Measurements from ENCODE around the gene SH3PXD2A. TPM values are rescaled to one million over a fixed set of nuclear protein-coding genes. Genes with fewer than 3 reads are reported as not detected.

The SH3PXD2A gene
- total RNA-seq, 4 donors from 2014 or later = 12.1 to 68.5 (median 21.7) TPM

DNA sequence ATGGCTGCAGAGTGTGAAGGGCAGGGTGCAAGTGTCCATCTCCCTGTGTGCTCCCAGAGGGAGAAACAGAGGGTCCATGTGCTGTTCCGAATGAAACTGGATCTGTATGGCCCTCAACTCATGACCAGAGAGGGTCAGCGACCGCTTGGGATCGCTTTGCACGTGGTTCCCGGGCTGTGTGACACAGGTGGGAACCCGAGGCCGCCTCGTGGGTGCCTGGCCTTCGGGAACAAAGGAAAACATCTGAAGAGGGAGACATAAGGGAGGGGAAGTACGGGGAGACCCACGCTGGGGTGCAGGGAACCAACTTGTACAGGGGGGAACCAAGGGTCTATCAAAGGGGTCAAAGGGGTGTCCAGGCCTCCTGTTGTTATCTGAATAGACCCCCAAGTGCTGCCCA is 57.5 kb downstream of the SH3PXD2A start:
- no peak for TF ChIP-seq POLR2A (IDR thresholded peaks at IDR 0.05)
- TF ChIP-seq, protein P1, sequence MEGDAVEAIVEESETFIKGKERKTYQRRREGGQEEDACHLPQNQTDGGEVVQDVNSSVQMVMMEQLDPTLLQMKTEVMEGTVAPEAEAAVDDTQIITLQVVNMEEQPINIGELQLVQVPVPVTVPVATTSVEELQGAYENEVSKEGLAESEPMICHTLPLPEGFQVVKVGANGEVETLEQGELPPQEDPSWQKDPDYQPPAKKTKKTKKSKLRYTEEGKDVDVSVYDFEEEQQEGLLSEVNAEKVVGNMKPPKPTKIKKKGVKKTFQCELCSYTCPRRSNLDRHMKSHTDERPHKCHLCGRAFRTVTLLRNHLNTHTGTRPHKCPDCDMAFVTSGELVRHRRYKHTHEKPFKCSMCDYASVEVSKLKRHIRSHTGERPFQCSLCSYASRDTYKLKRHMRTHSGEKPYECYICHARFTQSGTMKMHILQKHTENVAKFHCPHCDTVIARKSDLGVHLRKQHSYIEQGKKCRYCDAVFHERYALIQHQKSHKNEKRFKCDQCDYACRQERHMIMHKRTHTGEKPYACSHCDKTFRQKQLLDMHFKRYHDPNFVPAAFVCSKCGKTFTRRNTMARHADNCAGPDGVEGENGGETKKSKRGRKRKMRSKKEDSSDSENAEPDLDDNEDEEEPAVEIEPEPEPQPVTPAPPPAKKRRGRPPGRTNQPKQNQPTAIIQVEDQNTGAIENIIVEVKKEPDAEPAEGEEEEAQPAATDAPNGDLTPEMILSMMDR (IDR thresholded peaks at IDR 0.05) = no peak
- Histone ChIP-seq H3K4me1 (peaks cover 0 to 23% (median 10%) of the 10 kb centered on the region in 4 donors), H3K9me3 (no peaks in the 10 kb centered on the region), H3K27me3 (no peaks in the 10 kb centered on the region), H3K27ac (no peak overlapping the region), H3K4me3 (no peak overlapping the region), H3K36me3 (no peaks in the 10 kb centered on the region)
- DNase-seq = no peak

DNA sequence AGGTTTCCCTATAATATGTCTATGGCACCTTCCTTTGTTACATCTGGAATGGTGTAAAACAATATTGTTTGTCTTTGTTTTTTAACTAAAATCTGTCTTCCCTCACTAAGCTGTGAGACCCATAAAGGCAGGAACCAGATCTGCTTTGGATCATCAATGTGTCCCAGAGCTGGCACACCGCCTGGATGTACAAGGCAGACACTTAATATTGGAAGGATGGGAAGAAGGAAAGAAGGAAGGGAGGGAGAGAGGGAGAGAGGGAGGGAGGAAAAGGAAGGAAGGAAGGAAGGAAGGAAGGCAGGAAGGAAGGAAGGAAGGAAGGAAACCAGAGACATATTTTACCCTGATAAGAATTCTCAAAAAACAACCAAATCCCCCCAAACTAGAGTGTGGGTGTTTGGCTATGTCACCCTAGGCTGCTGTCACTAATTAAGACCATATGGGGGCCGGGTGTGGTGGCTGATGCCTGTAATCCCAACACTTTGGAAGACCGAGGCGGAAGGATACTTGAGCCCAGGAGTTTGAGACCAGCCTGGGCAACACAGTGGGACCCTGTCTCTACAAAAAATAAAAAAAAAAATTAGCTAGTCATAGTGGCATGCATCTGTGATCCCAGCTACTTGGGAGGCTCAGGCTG is 59.6 kb downstream of the SH3PXD2A start:
- Histone ChIP-seq H3K27ac (no peak overlapping the region), H3K4me1 (peaks cover 0 to 34% (median 8%) of the 10 kb centered on the region in 4 donors), H3K36me3 (no peaks in the 10 kb centered on the region), H3K27me3 (no peaks in the 10 kb centered on the region), H3K9me3 (no peaks in the 10 kb centered on the region), H3K4me3 (no peak overlapping the region)
- no peak for DNase-seq
- TF ChIP-seq POLR2A (IDR thresholded peaks at IDR 0.05) = no peak
- TF ChIP-seq, protein P1 (IDR thresholded peaks at IDR 0.05) = no peak

DNA sequence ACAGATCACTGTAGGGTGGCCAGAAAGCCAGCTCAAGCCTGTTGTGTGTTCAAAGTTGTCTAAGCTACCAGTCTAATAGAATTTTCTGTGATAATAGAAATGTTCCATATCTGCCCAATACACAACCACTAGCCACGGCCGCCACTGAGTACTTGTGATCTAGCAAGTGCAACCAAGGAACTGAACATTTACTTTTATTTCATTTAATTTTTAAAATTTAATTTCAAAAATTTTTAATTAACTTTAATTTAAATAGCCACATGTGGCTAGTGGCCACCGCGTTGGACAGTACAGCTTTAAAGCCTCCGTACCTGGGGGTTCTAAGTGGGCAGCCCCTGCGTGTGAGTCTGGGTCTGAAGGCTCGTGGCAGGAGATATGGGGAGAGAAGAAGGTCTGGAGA is 60.4 kb downstream of the SH3PXD2A start:
- no peaks in the 10 kb centered on the region for H3K36me3 ChIP-seq
- peak overlapping the region in 3 of 4 donors; percentile 74 to 93 (median 82) for H3K27ac ChIP-seq
- DNase-seq = no peak
- no peaks in the 10 kb centered on the region for H3K27me3 ChIP-seq
- TF ChIP-seq POLR2A (IDR thresholded peaks at IDR 0.05) = no peak
- TF ChIP-seq, protein P1 (IDR thresholded peaks at IDR 0.05) = no peak
- H3K9me3 ChIP-seq = no peaks in the 10 kb centered on the region
- no peak overlapping the region for H3K4me3 ChIP-seq
- H3K4me1 ChIP-seq = peaks cover 0 to 35% (median 4%) of the 10 kb centered on the region in 4 donors

- Histone ChIP-seq H3K4me1 (peaks cover 0 to 43% (median 4%) of the 10 kb centered on the region in 4 donors), H3K9me3 (no peaks in the 10 kb centered on the region), H3K36me3 (no peaks in the 10 kb centered on the region), H3K27me3 (no peaks in the 10 kb centered on the region), H3K27ac (peak overlapping the region in 3 of 4 donors; percentile 75 to 93 (median 82)), H3K4me3 (no peak overlapping the region)
- TF ChIP-seq POLR2A (IDR thresholded peaks at IDR 0.05) = peak; percentile 11 to 51
- TF ChIP-seq, protein P1 (IDR thresholded peaks at IDR 0.05) = peak in 1 of 6 experiments; percentile 3
- peak in 2 of 3 donors; percentile 82 to 88 for DNase-seq
Observed at GRCh38 chr10:103793920-103794883, 61.2 kb downstream of the SH3PXD2A start.

- Histone ChIP-seq H3K9me3 (no peaks in the 10 kb centered on the region), H3K4me3 (no peak overlapping the region), H3K27me3 (no peaks in the 10 kb centered on the region), H3K4me1 (peaks cover 0 to 48% (median 4%) of the 10 kb centered on the region in 4 donors), H3K27ac (peak overlapping the region in 3 of 4 donors; percentile 75 to 93 (median 82)), H3K36me3 (no peaks in the 10 kb centered on the region)
- DNase-seq = no peak
- TF ChIP-seq, protein P1 (IDR thresholded peaks at IDR 0.05) = no peak
- TF ChIP-seq POLR2A (IDR thresholded peaks at IDR 0.05) = no peak
Observed at GRCh38 chr10:103793429-103793828, 61.9 kb downstream of the SH3PXD2A start.

Measured in Peyer's patch (tissue), 4 donors.